Liver (tissue), 9 donors: Measurements from ENCODE around the gene SPTLC3. TPM values are rescaled to one million over a fixed set of nuclear protein-coding genes. Genes with fewer than 3 reads are reported as not detected.

Source experiments
- DNase-seq: peaks from one replicate; pipeline ENCODE4 v3.0.0-alpha.2; 2017; ENCODE audit warnings: low spot score
- H3K27ac ChIP-seq, 2 donors: one replicate each; pipeline ENCODE4 v1.7.0; 2013; ENCODE audit warnings: inconsistent platforms in 2 of 2, low read length in 2 of 2, control low read depth in 1 of 2, low read depth in 1 of 2, mild to moderate bottlenecking in 1 of 2
- H3K27me3 ChIP-seq, 4 donors: one replicate each; pipeline versions ENCODE4 v1.6.1 to v1.7.0; 2013; ENCODE audit warnings: low read length in 3 of 4, inconsistent platforms in 1 of 4, mild to moderate bottlenecking in 1 of 4, moderate library complexity in 1 of 4; ENCODE audit not compliant: control insufficient read depth in 4 of 4, insufficient read depth in 4 of 4
- H3K36me3 ChIP-seq, 4 donors: one replicate each; pipeline versions ENCODE4 v1.6.1 to v1.7.0; 2013; ENCODE audit warnings: low read length in 3 of 4, mild to moderate bottlenecking in 3 of 4, low read depth in 1 of 4, moderate library complexity in 1 of 4; ENCODE audit not compliant: control insufficient read depth in 4 of 4, insufficient read depth in 3 of 4
- H3K4me1 ChIP-seq, 4 donors: one replicate each; pipeline versions ENCODE4 v1.6.1 to v1.7.0; 2013; ENCODE audit warnings: low read length in 3 of 4, mild to moderate bottlenecking in 3 of 4, moderate library complexity in 1 of 4; ENCODE audit not compliant: control insufficient read depth in 4 of 4, insufficient read depth in 4 of 4
- H3K4me3 ChIP-seq, 3 donors: one replicate each; pipeline versions ENCODE4 v1.6.1 to v1.7.0; 2013; ENCODE audit warnings: low read length in 3 of 3, control low read depth in 1 of 3, low read depth in 1 of 3, mild to moderate bottlenecking in 1 of 3
- H3K9ac ChIP-seq, 2 donors: one replicate each; pipeline ENCODE4 v1.7.0; 2013; ENCODE audit warnings: low read length in 2 of 2, mild to moderate bottlenecking in 2 of 2, moderate library complexity in 2 of 2, control low read depth in 1 of 2, low read depth in 1 of 2
- H3K9me3 ChIP-seq, 4 donors: one replicate each; pipeline versions ENCODE4 v1.6.1 to v1.7.0; 2013; ENCODE audit warnings: low read length in 3 of 4; ENCODE audit not compliant: control insufficient read depth in 4 of 4
- EGR1 ChIP-seq, 2 donors: IDR thresholded peaks; 2 replicates each; pipeline ENCODE4 v1.6.1; 2016 to 2018; ENCODE audit warnings: antibody characterized with exemption in 2 of 2, low read depth in 2 of 2
- FOXA2 ChIP-seq: IDR thresholded peaks from 2 replicates; pipeline ENCODE4 v1.6.1; 2016; ENCODE audit warnings: antibody characterized with exemption
- GABPA ChIP-seq, 2 donors: IDR thresholded peaks in 1 of 2; conservative IDR thresholded peaks in 1 of 2; 2 replicates each; pipeline ENCODE4 v1.6.1; 2016; ENCODE audit warnings: antibody characterized with exemption in 2 of 2, mild to moderate bottlenecking in 1 of 2, moderate library complexity in 1 of 2
- HNF4A ChIP-seq, 2 donors: conservative IDR thresholded peaks; 2 replicates each; pipeline ENCODE4 v1.6.1; 2016; ENCODE audit warnings: antibody characterized with exemption in 2 of 2, mild to moderate bottlenecking in 2 of 2
- HNF4G ChIP-seq: IDR thresholded peaks from 2 replicates; pipeline ENCODE4 v1.6.1; 2016; ENCODE audit warnings: antibody characterized with exemption
- JUND ChIP-seq, 2 donors: IDR thresholded peaks; 2 replicates each; pipeline ENCODE4 v1.6.1; 2016; ENCODE audit warnings: antibody characterized with exemption in 2 of 2
- NR2F2 ChIP-seq: IDR thresholded peaks from 2 replicates; pipeline ENCODE4 v1.6.1; 2016; ENCODE audit warnings: antibody characterized with exemption
- RAD21 ChIP-seq, 2 donors: IDR thresholded peaks; 2 replicates each; pipeline ENCODE4 v1.6.1; 2016; ENCODE audit warnings: antibody characterized with exemption in 2 of 2, mild to moderate bottlenecking in 2 of 2
- REST ChIP-seq: IDR thresholded peaks from 2 replicates; pipeline ENCODE4 v1.6.1; 2016; ENCODE audit warnings: antibody characterized with exemption, mild to moderate bottlenecking
- RXRA ChIP-seq, 2 donors: IDR thresholded peaks; 2 replicates each; pipeline ENCODE4 v1.6.1; 2017 to 2018; ENCODE audit warnings: antibody characterized with exemption in 2 of 2, mild to moderate bottlenecking in 1 of 2
- SP1 ChIP-seq: IDR thresholded peaks from 2 replicates; pipeline ENCODE4 v1.6.1; 2018; ENCODE audit warnings: antibody characterized with exemption, mild to moderate bottlenecking
- TAF1 ChIP-seq: conservative IDR thresholded peaks from 2 replicates; pipeline ENCODE4 v1.6.1; 2016; ENCODE audit warnings: antibody characterized with exemption, mild to moderate bottlenecking
- YY1 ChIP-seq: IDR thresholded peaks from 2 replicates; pipeline ENCODE4 v1.6.1; 2016; ENCODE audit warnings: antibody characterized with exemption, mild to moderate bottlenecking
- WGBS: extraction: QIAGEN DNeasy Blood & Tissue Kit; methylation state at CpG from one replicate; pipeline ENCODE4 v1.1.7; 2013; 5-methylcytosine and 5-hydroxymethylcytosine counted together
- polyA plus RNA-seq, 2 donors: library from polyadenylated mRNA; stranded (reverse) in 1 of 2; unstranded in 1 of 2; fragments of 200-250 nt in 1 of 2; fragments of >200 nt in 1 of 2; fragmentation: Nextera tagmentation in 1 of 2; extraction: Ambion mirVana in 1 of 2; gene quantifications; one replicate each; pipeline versions ENCODE4 v1.2.1 to v1.2.3, GENCODE V29; 2013 to 2015
- total RNA-seq, 2 donors: library from RNA; depleted of rRNA; stranded (reverse); fragments of >200 nt; gene quantifications; one replicate each; pipeline ENCODE4 v1.2.3, GENCODE V29; 2014
- TF ChIP-seq, protein P1 (sequence below): fragments of 150-350 bp; IDR thresholded peaks from 2 replicates; pipeline ENCODE4 v1.5.1; 2017; ENCODE audit warnings: improper control_type of control experiment, low read depth, low read length; ENCODE audit not compliant: missing input control
- TF ChIP-seq, protein P2 (sequence below): IDR thresholded peaks from 2 replicates; pipeline ENCODE4 v1.6.1; 2016; ENCODE audit warnings: antibody characterized with exemption
- donor health status: healthy.
- donor health status: healthy.
- donor health status: healthy.
- donor health status: healthy.
- donor health status: healthy.

SPTLC3 gene
- total and polyA plus RNA-seq, 4 donors = 4.2 to 40.9 (median 20.4) TPM

GRCh38 chr20:13058666-13059389, 50.1 kb downstream of the SPTLC3 start:
- WGBS = 94% methylated on average over 9 of the region's 9 CpGs
- Histone ChIP-seq H3K9ac (no peak overlapping the region), H3K27me3 (no peaks in the 10 kb centered on the region), H3K36me3 (peaks cover 0 to 6% (median 0%) of the 10 kb centered on the region in 4 donors), H3K4me1 (no peaks in the 10 kb centered on the region), H3K27ac (no peak overlapping the region), H3K4me3 (no peak overlapping the region), H3K9me3 (no peaks in the 10 kb centered on the region)
- TF ChIP-seq HNF4A (conservative IDR thresholded peaks at IDR 0.05) (no peak), RXRA (IDR thresholded peaks at IDR 0.05) (no peak), FOXA2 (no peak), HNF4G (no peak), REST (no peak), JUND (IDR thresholded peaks at IDR 0.05) (no peak), YY1 (no peak), TAF1 (no peak), RAD21 (IDR thresholded peaks at IDR 0.05) (no peak), EGR1 (IDR thresholded peaks at IDR 0.05; ENCODE audit: low read depth in 2 of 2) (no peak), GABPA (IDR thresholded peaks at IDR 0.05 in 1 of 2, conservative IDR thresholded peaks at IDR 0.05 in 1 of 2) (no peak), SP1 (no peak), NR2F2 (no peak)
- TF ChIP-seq, protein P1, sequence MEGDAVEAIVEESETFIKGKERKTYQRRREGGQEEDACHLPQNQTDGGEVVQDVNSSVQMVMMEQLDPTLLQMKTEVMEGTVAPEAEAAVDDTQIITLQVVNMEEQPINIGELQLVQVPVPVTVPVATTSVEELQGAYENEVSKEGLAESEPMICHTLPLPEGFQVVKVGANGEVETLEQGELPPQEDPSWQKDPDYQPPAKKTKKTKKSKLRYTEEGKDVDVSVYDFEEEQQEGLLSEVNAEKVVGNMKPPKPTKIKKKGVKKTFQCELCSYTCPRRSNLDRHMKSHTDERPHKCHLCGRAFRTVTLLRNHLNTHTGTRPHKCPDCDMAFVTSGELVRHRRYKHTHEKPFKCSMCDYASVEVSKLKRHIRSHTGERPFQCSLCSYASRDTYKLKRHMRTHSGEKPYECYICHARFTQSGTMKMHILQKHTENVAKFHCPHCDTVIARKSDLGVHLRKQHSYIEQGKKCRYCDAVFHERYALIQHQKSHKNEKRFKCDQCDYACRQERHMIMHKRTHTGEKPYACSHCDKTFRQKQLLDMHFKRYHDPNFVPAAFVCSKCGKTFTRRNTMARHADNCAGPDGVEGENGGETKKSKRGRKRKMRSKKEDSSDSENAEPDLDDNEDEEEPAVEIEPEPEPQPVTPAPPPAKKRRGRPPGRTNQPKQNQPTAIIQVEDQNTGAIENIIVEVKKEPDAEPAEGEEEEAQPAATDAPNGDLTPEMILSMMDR = no peak
- TF ChIP-seq, protein P2, sequence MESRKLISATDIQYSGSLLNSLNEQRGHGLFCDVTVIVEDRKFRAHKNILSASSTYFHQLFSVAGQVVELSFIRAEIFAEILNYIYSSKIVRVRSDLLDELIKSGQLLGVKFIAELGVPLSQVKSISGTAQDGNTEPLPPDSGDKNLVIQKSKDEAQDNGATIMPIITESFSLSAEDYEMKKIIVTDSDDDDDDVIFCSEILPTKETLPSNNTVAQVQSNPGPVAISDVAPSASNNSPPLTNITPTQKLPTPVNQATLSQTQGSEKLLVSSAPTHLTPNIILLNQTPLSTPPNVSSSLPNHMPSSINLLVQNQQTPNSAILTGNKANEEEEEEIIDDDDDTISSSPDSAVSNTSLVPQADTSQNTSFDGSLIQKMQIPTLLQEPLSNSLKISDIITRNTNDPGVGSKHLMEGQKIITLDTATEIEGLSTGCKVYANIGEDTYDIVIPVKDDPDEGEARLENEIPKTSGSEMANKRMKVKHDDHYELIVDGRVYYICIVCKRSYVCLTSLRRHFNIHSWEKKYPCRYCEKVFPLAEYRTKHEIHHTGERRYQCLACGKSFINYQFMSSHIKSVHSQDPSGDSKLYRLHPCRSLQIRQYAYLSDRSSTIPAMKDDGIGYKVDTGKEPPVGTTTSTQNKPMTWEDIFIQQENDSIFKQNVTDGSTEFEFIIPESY = no peak
- no peak for DNase-seq
